Measurements from ENCODE around the gene IL36RN. TPM values are rescaled to one million over a fixed set of nuclear protein-coding genes. Genes with fewer than 3 reads are reported as not detected.

The IL36RN gene
- total RNA-seq, 6 experiments from 2014 or later, result not detected

DNA sequence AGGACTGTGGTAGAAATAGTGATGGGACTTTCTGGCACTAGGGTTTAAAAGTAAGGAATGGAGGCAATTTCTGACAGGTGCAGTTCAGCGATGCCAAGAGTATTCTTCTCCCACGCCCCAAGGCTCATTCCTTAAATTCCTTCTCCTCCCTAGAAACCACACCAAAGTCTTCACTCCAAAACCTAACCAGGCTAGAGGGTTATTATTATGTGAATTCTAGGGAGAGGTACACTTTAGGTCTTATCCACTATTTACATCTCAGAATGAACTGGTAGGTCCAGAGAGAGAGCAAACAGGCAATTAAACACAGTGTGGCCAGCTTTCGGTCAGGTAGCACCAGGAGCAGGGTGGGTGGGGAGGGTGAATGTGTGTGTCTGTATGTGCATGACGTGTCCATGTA, 20.1 kb downstream of the IL36RN start:
- DNase-seq (no peak), ATAC-seq (no peak)
- intact Hi-C loops (cut with DNase I), result no loop called here
- peak overlapping the region in 1 of 3 donors; percentile 24 for H3K27ac ChIP-seq
- no peaks in the 10 kb centered on the region for H3K9me3 ChIP-seq
- H3K4me3 ChIP-seq, result no peak overlapping the region
- H3K36me3 ChIP-seq, result no peaks in the 10 kb centered on the region
- 80% methylated on average over 4 of the region's 4 CpGs for WGBS (ENCODE audit: insufficient coverage, low coverage, low lambda C conversion rate, missing lambda C conversion rate)
- TF ChIP-seq, protein P1, sequence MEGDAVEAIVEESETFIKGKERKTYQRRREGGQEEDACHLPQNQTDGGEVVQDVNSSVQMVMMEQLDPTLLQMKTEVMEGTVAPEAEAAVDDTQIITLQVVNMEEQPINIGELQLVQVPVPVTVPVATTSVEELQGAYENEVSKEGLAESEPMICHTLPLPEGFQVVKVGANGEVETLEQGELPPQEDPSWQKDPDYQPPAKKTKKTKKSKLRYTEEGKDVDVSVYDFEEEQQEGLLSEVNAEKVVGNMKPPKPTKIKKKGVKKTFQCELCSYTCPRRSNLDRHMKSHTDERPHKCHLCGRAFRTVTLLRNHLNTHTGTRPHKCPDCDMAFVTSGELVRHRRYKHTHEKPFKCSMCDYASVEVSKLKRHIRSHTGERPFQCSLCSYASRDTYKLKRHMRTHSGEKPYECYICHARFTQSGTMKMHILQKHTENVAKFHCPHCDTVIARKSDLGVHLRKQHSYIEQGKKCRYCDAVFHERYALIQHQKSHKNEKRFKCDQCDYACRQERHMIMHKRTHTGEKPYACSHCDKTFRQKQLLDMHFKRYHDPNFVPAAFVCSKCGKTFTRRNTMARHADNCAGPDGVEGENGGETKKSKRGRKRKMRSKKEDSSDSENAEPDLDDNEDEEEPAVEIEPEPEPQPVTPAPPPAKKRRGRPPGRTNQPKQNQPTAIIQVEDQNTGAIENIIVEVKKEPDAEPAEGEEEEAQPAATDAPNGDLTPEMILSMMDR (IDR thresholded peaks at IDR 0.05), result no peak
- TF ChIP-seq POLR2A (IDR thresholded peaks at IDR 0.05), result no peak
- H3K4me1 ChIP-seq, result peaks cover 0 to 6% (median 0%) of the 10 kb centered on the region in 4 donors
- no peaks in the 10 kb centered on the region for H3K27me3 ChIP-seq

DNA sequence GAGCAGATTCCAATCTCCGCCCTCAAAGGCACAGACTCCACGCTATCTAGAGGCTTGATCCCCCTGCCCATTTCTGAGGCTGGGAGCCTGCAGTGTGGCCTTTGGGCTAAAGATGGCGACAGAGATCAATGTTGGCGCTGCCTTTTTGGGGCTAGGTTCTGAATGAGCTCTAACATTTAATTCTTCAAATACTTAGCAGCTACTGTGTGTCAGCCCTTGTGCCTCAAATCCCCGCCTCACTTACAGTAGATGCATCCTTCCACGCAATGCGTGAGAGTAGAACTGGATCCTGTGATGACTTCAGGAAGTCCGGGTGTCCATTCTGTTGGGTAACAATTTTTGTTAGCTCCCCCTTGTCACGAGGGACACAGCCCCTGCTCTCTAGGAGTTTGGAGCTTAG, 21.1 kb downstream of the IL36RN start:
- Histone ChIP-seq H3K27ac (no peak overlapping the region), H3K4me3 (no peak overlapping the region), H3K4me1 (peaks cover 0 to 6% (median 0%) of the 10 kb centered on the region in 4 donors), H3K36me3 (no peaks in the 10 kb centered on the region), H3K27me3 (no peaks in the 10 kb centered on the region), H3K9me3 (no peaks in the 10 kb centered on the region)
- peak in 2 of 3 donors; percentile 40 to 55 for DNase-seq
- intact Hi-C loops (cut with DNase I), result loop anchor here (5.0 to 10.0 kb wide), 2 partner anchors 52 to 55 kb away; no protein-coding TSS in a partner anchor
- peak; percentile 51 to 81 (median 74) for ATAC-seq
- TF ChIP-seq, protein P1 (IDR thresholded peaks at IDR 0.05), result peak; percentile 66 to 78 (median 74)
- TF ChIP-seq POLR2A (IDR thresholded peaks at IDR 0.05), result no peak
- WGBS (ENCODE audit: insufficient coverage, low coverage, low lambda C conversion rate, missing lambda C conversion rate), result 33% methylated on average over 9 of the region's 9 CpGs

DNA sequence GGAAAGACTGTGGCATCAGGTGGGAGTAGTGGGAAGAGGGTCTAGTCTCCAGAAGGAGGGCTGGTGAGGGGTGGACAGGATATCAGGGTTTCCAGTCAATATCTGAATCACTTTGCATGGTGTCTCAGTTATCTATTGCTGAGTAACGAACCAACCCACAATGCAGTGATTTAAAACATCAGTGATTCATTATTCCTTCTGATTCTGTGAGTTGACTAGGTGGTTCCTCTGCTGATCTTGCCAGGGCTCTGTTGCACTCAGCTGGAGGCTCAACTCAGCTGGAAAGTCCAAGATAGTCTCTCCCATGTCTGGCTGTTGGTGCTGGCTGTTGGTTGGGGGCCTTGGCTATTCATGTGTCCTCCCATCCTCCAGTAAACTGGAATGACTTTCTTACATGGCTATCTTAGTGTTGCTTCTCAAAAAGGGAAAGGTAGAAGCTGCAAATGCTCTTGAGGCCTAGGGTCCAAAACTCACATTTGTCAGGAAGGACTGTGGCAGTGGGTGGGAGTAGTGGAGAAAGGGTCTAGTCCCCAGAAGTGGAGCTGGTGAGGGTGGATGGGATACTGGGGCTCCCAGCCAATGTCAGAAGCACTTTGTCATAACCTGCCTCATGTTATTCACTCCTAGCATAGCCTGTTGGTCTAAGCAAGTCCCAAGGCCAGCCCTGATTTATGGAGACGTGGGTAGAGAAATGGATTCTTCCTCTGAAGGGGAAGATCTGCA, 22.7 kb downstream of the IL36RN start:
- no peaks in the 10 kb centered on the region for H3K36me3 ChIP-seq
- TF ChIP-seq, protein P1 (IDR thresholded peaks at IDR 0.05), result no peak
- no peak for TF ChIP-seq POLR2A (IDR thresholded peaks at IDR 0.05)
- H3K4me3 ChIP-seq, result no peak overlapping the region
- no peaks in the 10 kb centered on the region for H3K27me3 ChIP-seq
- no peak for DNase-seq
- no peaks in the 10 kb centered on the region for H3K9me3 ChIP-seq
- intact Hi-C loops (cut with DNase I), result loop anchor here (5.0 to 10.0 kb wide), 2 partner anchors 51 to 53 kb away; no protein-coding TSS in a partner anchor
- no peak for ATAC-seq
- H3K27ac ChIP-seq, result no peak overlapping the region
- H3K4me1 ChIP-seq, result peaks cover 0 to 6% (median 0%) of the 10 kb centered on the region in 4 donors
- 50% methylated on average over 2 of the region's 2 CpGs for WGBS (ENCODE audit: insufficient coverage, low coverage, low lambda C conversion rate, missing lambda C conversion rate)

DNA sequence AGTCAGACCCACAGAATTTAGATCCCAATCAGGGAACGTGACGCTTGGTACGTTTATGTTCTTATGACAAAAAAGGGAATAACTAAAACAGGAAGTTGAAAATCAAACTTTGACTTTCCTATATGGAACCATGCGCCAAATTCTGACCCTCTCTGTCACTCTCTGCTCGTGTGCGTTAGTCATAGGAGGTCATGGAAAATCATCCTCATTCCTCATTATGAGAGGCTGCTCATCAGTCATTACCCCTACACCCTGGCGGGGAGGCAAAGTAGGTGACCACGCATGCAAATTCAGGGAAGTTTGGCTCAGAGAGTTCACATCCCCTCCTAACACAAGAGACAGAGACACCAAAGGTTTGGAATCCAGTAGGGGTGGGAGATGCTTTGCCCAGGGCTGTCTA, 24.3 kb downstream of the IL36RN start:
- H3K27ac ChIP-seq, result no peak overlapping the region
- DNase-seq (no peak), ATAC-seq (no peak)
- intact Hi-C loops (cut with DNase I), result loop anchor here (5.0 to 10.0 kb wide), 2 partner anchors 49 to 52 kb away; no protein-coding TSS in a partner anchor
- no peak for TF ChIP-seq POLR2A (IDR thresholded peaks at IDR 0.05)
- TF ChIP-seq, protein P1 (IDR thresholded peaks at IDR 0.05), result no peak
- peaks cover 0 to 9% (median 3%) of the 10 kb centered on the region in 4 donors for H3K4me1 ChIP-seq
- no peaks in the 10 kb centered on the region for H3K9me3 ChIP-seq
- no peaks in the 10 kb centered on the region for H3K36me3 ChIP-seq
- 44% methylated on average over 8 of the region's 8 CpGs for WGBS (ENCODE audit: insufficient coverage, low coverage, low lambda C conversion rate, missing lambda C conversion rate)
- no peaks in the 10 kb centered on the region for H3K27me3 ChIP-seq
- H3K4me3 ChIP-seq, result no peak overlapping the region

Measured in right lobe of liver (tissue), 6 donors.